ENCODE data around the gene SGF29.

The SGF29 gene

DNA sequence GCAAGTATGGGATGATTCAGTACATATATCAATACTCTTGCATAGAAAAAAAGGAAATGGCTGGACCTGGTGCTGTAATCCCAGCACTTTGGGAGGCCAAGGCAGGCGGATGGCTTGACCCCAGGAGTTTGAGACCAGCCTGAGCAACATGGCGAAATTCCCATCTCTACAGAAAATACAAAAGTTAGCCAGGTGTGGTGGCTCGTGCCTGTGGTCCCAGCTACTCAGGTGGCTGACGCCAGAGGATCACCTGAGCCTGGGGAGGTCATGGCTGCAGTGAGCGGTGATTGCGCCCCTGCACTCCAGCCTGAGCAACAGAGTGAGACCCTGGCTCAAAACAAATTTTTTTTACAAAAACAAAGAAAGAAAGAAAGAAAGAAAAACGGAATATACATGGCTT, 7.1 kb upstream of the SGF29 start:
- Histone ChIP-seq H3K9me3 (ENCODE audit: control insufficient read depth, low read length) (no peaks in the 10 kb centered on the region), H3K27me3 (replicated peaks; ENCODE audit: control insufficient read depth, insufficient read depth, low read length, poor library complexity, severe bottlenecking) (no peaks in the 10 kb centered on the region), H3K27ac (ENCODE audit: insufficient read depth, low read length, poor library complexity, severe bottlenecking) (no peak overlapping the region), H3K4me1 (ENCODE audit: control insufficient read depth, insufficient read depth, low read length, poor library complexity, severe bottlenecking) (no peaks in the 10 kb centered on the region), H3K36me3 (ENCODE audit: control insufficient read depth, insufficient read depth, low read length) (no peaks in the 10 kb centered on the region), H3K4me3 (ENCODE audit: insufficient read depth, low read depth, low read length, poor library complexity, severe bottlenecking) (no peak overlapping the region)
- DNase-seq = no peak

DNA sequence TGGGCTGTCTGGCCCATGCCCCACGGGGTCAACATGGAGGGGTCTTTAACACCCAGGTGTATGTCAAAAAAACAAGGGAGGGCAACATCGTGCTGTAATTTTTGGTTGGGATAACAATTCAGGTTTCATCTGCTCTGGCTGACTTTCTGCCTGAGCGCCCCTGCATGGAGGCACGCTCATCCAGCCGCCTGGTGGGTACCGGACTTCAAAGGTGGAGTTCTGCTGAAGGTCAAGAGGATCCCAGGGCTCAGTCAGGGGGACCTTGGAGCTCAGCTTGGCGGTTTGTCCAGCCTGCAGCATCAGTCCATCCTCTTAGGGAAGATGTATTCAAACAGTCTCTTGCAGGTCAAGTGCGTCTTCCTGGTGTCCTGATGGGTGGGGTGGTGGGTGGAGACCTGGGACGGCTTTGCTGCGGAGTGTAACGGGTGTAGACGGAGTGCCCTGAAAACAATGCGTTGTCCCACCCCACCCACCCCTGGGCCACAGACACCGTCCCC, 5.4 kb upstream of the SGF29 start:
- Histone ChIP-seq H3K4me1 (ENCODE audit: control insufficient read depth, insufficient read depth, low read length, poor library complexity, severe bottlenecking) (no peaks in the 10 kb centered on the region), H3K4me3 (ENCODE audit: insufficient read depth, low read depth, low read length, poor library complexity, severe bottlenecking) (no peak overlapping the region), H3K36me3 (ENCODE audit: control insufficient read depth, insufficient read depth, low read length) (no peaks in the 10 kb centered on the region), H3K27me3 (replicated peaks; ENCODE audit: control insufficient read depth, insufficient read depth, low read length, poor library complexity, severe bottlenecking) (no peaks in the 10 kb centered on the region), H3K9me3 (ENCODE audit: control insufficient read depth, low read length) (no peaks in the 10 kb centered on the region), H3K27ac (ENCODE audit: insufficient read depth, low read length, poor library complexity, severe bottlenecking) (no peak overlapping the region)
- DNase-seq = no peak

DNA sequence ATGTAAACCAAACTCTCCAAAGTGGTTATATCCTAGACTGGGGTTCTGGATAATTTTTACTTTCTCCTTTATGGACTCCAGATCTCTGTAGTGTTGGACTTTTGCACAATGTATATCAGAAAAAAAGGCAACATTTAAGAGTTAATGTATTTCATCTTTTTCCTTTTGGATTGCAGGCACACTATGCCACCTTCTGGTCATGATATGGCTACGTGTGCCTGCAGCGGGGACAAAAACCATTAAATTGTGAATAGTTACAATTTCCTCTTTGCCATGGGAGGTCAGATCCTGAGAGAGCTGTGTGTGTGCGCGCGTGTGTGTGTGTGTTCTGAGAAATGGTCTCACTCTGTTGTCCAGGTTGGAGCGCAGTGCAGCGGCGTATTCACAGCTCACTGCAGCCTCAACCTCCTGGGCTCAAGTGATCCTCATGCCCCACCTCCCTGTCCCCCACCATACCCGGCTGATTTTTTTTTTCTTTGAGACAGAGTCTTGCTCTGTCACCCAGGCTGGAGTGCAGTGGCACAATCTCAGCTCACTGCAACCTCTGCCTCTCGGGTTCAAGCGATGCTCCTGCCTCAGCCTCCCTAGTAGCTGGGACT, 4.3 kb upstream of the SGF29 start:
- no peak for DNase-seq
- no peak overlapping the region for H3K4me3 ChIP-seq (ENCODE audit: insufficient read depth, low read depth, low read length, poor library complexity, severe bottlenecking)
- no peaks in the 10 kb centered on the region for H3K36me3 ChIP-seq (ENCODE audit: control insufficient read depth, insufficient read depth, low read length)
- H3K9me3 ChIP-seq (ENCODE audit: control insufficient read depth, low read length) = no peaks in the 10 kb centered on the region
- peaks cover 2% of the 10 kb centered on the region for H3K4me1 ChIP-seq (ENCODE audit: control insufficient read depth, insufficient read depth, low read length, poor library complexity, severe bottlenecking)
- H3K27me3 ChIP-seq (replicated peaks; ENCODE audit: control insufficient read depth, insufficient read depth, low read length, poor library complexity, severe bottlenecking) = no peaks in the 10 kb centered on the region
- no peak overlapping the region for H3K27ac ChIP-seq (ENCODE audit: insufficient read depth, low read length, poor library complexity, severe bottlenecking)

GRCh38 chr16:28554634-28555423, 1.1 kb downstream of the SGF29 start:
- H3K36me3 ChIP-seq (ENCODE audit: control insufficient read depth, insufficient read depth, low read length) = peaks cover 16% of the 10 kb centered on the region
- peaks cover 8% of the 10 kb centered on the region for H3K4me1 ChIP-seq (ENCODE audit: control insufficient read depth, insufficient read depth, low read length, poor library complexity, severe bottlenecking)
- peak overlapping the region; percentile 92 for H3K27ac ChIP-seq (ENCODE audit: insufficient read depth, low read length, poor library complexity, severe bottlenecking)
- H3K9me3 ChIP-seq (ENCODE audit: control insufficient read depth, low read length) = no peaks in the 10 kb centered on the region
- H3K27me3 ChIP-seq (replicated peaks; ENCODE audit: control insufficient read depth, insufficient read depth, low read length, poor library complexity, severe bottlenecking) = no peaks in the 10 kb centered on the region
- peak overlapping the region; percentile 70 for H3K4me3 ChIP-seq (ENCODE audit: insufficient read depth, low read depth, low read length, poor library complexity, severe bottlenecking)
- no peak for DNase-seq

DNA sequence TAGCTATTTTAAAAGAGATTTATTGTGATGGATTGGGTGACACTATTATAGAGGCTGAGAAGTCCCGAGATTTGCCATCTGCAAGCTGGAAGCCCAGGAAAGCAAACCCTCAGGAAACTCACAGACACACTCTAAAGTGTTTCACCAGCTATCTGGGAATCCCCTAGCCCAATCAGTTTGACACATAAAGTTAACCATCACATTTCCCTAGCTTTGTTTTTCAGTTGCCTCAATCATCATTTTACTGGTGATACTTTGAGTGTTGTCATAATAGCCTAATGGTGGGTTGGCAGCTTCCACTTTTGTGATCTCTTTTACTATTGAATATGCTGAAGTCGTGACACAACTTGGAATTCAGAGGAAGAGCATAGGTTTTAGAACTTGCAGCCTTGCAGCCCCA, 1.8 kb downstream of the SGF29 start:
- Histone ChIP-seq H3K9me3 (ENCODE audit: control insufficient read depth, low read length) (no peaks in the 10 kb centered on the region), H3K27me3 (replicated peaks; ENCODE audit: control insufficient read depth, insufficient read depth, low read length, poor library complexity, severe bottlenecking) (no peaks in the 10 kb centered on the region), H3K27ac (ENCODE audit: insufficient read depth, low read length, poor library complexity, severe bottlenecking) (no peak overlapping the region), H3K4me3 (ENCODE audit: insufficient read depth, low read depth, low read length, poor library complexity, severe bottlenecking) (no peak overlapping the region), H3K36me3 (ENCODE audit: control insufficient read depth, insufficient read depth, low read length) (peaks cover 16% of the 10 kb centered on the region), H3K4me1 (ENCODE audit: control insufficient read depth, insufficient read depth, low read length, poor library complexity, severe bottlenecking) (peaks cover 8% of the 10 kb centered on the region)
- no peak for DNase-seq

DNA sequence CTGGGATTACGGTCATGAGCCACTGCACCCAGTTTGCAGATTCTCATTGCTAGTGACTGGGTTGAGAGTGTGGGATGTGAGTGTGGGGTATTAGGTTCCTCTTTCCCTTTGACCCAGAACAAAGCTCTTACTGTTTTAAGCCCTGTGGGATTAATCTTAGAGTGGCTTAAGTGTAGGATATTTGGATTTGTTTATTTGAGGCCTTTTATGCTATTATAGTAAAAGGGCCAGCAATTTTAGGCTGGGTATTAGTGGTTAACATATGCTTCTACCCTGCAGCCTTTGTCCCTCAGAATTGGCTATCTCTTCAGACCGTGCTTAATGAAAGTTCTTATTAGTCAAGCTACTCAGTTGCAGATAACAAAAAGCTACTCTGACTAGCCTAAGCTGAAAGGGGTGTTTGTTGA, 3.2 kb downstream of the SGF29 start:
- Histone ChIP-seq H3K4me3 (ENCODE audit: insufficient read depth, low read depth, low read length, poor library complexity, severe bottlenecking) (no peak overlapping the region), H3K27me3 (replicated peaks; ENCODE audit: control insufficient read depth, insufficient read depth, low read length, poor library complexity, severe bottlenecking) (no peaks in the 10 kb centered on the region), H3K4me1 (ENCODE audit: control insufficient read depth, insufficient read depth, low read length, poor library complexity, severe bottlenecking) (peaks cover 10% of the 10 kb centered on the region), H3K27ac (ENCODE audit: insufficient read depth, low read length, poor library complexity, severe bottlenecking) (no peak overlapping the region), H3K9me3 (ENCODE audit: control insufficient read depth, low read length) (no peaks in the 10 kb centered on the region), H3K36me3 (ENCODE audit: control insufficient read depth, insufficient read depth, low read length) (peaks cover 16% of the 10 kb centered on the region)
- no peak for DNase-seq

DNA sequence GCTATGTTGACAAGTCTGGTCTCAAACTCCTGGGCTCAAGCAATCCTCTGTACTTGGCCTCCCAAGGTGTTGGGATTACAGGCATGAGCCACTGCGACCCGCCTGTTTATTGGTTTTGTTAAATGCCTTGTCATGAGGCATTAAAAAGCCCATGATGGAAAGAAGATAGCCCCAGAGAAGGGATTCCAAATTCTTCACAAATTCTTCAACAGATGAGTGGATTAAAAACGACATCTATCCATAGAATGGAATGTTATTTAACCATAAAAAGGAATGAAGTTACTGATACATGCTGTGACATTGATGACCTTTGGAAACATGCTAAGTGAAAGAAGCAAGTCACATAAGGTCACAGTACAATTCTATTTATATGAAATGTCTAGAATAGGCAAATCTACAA, 4.7 kb downstream of the SGF29 start:
- H3K27me3 ChIP-seq (replicated peaks; ENCODE audit: control insufficient read depth, insufficient read depth, low read length, poor library complexity, severe bottlenecking) = no peaks in the 10 kb centered on the region
- no peaks in the 10 kb centered on the region for H3K9me3 ChIP-seq (ENCODE audit: control insufficient read depth, low read length)
- H3K27ac ChIP-seq (ENCODE audit: insufficient read depth, low read length, poor library complexity, severe bottlenecking) = no peak overlapping the region
- peaks cover 10% of the 10 kb centered on the region for H3K4me1 ChIP-seq (ENCODE audit: control insufficient read depth, insufficient read depth, low read length, poor library complexity, severe bottlenecking)
- H3K36me3 ChIP-seq (ENCODE audit: control insufficient read depth, insufficient read depth, low read length) = peaks cover 16% of the 10 kb centered on the region
- no peak overlapping the region for H3K4me3 ChIP-seq (ENCODE audit: insufficient read depth, low read depth, low read length, poor library complexity, severe bottlenecking)
- DNase-seq = no peak

- Histone ChIP-seq H3K27ac (ENCODE audit: insufficient read depth, low read length, poor library complexity, severe bottlenecking) (no peak overlapping the region), H3K9me3 (ENCODE audit: control insufficient read depth, low read length) (no peaks in the 10 kb centered on the region), H3K4me1 (ENCODE audit: control insufficient read depth, insufficient read depth, low read length, poor library complexity, severe bottlenecking) (peaks cover 2% of the 10 kb centered on the region), H3K27me3 (replicated peaks; ENCODE audit: control insufficient read depth, insufficient read depth, low read length, poor library complexity, severe bottlenecking) (no peaks in the 10 kb centered on the region), H3K36me3 (ENCODE audit: control insufficient read depth, insufficient read depth, low read length) (peaks cover 16% of the 10 kb centered on the region), H3K4me3 (ENCODE audit: insufficient read depth, low read depth, low read length, poor library complexity, severe bottlenecking) (no peak overlapping the region)
- no peak for DNase-seq
Measured at GRCh38 chr16:28561557-28562187, 8.0 kb downstream of the SGF29 start.

- Histone ChIP-seq H3K27me3 (replicated peaks; ENCODE audit: control insufficient read depth, insufficient read depth, low read length, poor library complexity, severe bottlenecking) (no peaks in the 10 kb centered on the region), H3K4me3 (ENCODE audit: insufficient read depth, low read depth, low read length, poor library complexity, severe bottlenecking) (no peak overlapping the region), H3K4me1 (ENCODE audit: control insufficient read depth, insufficient read depth, low read length, poor library complexity, severe bottlenecking) (peaks cover 2% of the 10 kb centered on the region), H3K36me3 (ENCODE audit: control insufficient read depth, insufficient read depth, low read length) (peaks cover 14% of the 10 kb centered on the region), H3K27ac (ENCODE audit: insufficient read depth, low read length, poor library complexity, severe bottlenecking) (no peak overlapping the region), H3K9me3 (ENCODE audit: control insufficient read depth, low read length) (no peaks in the 10 kb centered on the region)
- no peak for DNase-seq
Measured at GRCh38 chr16:28562199-28562598, 8.5 kb downstream of the SGF29 start.

- no peak for DNase-seq
- H3K27me3 ChIP-seq (replicated peaks; ENCODE audit: control insufficient read depth, insufficient read depth, low read length, poor library complexity, severe bottlenecking) = no peaks in the 10 kb centered on the region
- no peak overlapping the region for H3K27ac ChIP-seq (ENCODE audit: insufficient read depth, low read length, poor library complexity, severe bottlenecking)
- H3K4me1 ChIP-seq (ENCODE audit: control insufficient read depth, insufficient read depth, low read length, poor library complexity, severe bottlenecking) = peaks cover 2% of the 10 kb centered on the region
- peaks cover 6% of the 10 kb centered on the region for H3K36me3 ChIP-seq (ENCODE audit: control insufficient read depth, insufficient read depth, low read length)
- H3K9me3 ChIP-seq (ENCODE audit: control insufficient read depth, low read length) = no peaks in the 10 kb centered on the region
- H3K4me3 ChIP-seq (ENCODE audit: insufficient read depth, low read depth, low read length, poor library complexity, severe bottlenecking) = no peak overlapping the region
Measured at GRCh38 chr16:28563218-28563617, 9.5 kb downstream of the SGF29 start.

Data from effector memory CD4-positive, alpha-beta T cell (primary cell).